ENCODE measurements around the gene GNG8. TPM values are rescaled to one million over a fixed set of nuclear protein-coding genes. Genes with fewer than 3 reads are reported as not detected.

GNG8 gene
- total and polyA plus RNA-seq, 2 experiments from 2014 or later, result 5.9 TPM; not detected in 1

DNA sequence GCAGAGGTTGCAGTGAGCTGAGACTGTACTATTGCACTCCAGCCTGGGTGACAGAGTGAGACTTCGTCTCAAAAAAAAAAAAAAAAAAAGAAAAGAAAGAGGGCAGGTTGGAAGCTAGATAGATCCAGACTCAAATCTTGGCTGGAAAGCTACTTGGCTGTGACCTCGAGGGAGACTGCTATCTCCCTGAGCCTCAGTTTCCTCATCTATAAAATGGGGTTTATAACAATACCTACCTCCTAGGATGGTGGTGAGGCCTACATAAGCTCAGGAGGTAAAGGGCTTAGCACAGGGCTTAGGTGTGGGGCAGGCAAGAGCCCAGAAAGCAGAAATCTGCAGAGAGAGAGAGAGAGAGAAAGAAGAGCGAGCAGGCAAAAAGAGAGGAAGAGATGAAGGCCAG is 49.2 kb upstream of the GNG8 start:
- no peaks in the 10 kb centered on the region for H3K27me3 Mint-ChIP-seq (ENCODE audit: insufficient read depth, low read depth, poor library complexity)
- no peaks in the 10 kb centered on the region for H3K4me1 ChIP-seq (ENCODE audit: insufficient read depth)
- no peak overlapping the region for H3K27ac ChIP-seq (ENCODE audit: low read depth)
- H3K4me3 ChIP-seq, result no peak overlapping the region
- H2AFZ ChIP-seq, result no peak overlapping the region
- H3F3A ChIP-seq (replicated peaks; ENCODE audit: low read depth), result 0 out of 2 replicates have a peak, but pooled peaks cover 2% of the 10 kb centered on the region
- ATAC-seq (no peak), DNase-seq (ENCODE audit: low spot score) (no peak)
- peaks cover 30% of the 10 kb centered on the region for H3K36me3 ChIP-seq (ENCODE audit: insufficient read depth)
- no peak for TF ChIP-seq STAT1 (IDR thresholded peaks at IDR 0.05; ENCODE audit: unreplicated experiment)
- TF ChIP-seq EZH2phosphoT487 (IDR thresholded peaks at IDR 0.05; ENCODE audit: unreplicated experiment), result no peak
- TF ChIP-seq REST (IDR thresholded peaks at IDR 0.05; ENCODE audit: unreplicated experiment), result no peak
- TF ChIP-seq, protein P1, sequence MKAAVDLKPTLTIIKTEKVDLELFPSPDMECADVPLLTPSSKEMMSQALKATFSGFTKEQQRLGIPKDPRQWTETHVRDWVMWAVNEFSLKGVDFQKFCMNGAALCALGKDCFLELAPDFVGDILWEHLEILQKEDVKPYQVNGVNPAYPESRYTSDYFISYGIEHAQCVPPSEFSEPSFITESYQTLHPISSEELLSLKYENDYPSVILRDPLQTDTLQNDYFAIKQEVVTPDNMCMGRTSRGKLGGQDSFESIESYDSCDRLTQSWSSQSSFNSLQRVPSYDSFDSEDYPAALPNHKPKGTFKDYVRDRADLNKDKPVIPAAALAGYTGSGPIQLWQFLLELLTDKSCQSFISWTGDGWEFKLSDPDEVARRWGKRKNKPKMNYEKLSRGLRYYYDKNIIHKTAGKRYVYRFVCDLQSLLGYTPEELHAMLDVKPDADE (IDR thresholded peaks at IDR 0.05), result no peak
- no peak for TF ChIP-seq ZNF114 (CRISPR knock-in tag; IDR thresholded peaks at IDR 0.05)
- TF ChIP-seq JUNB (IDR thresholded peaks at IDR 0.05; ENCODE audit: unreplicated experiment), result no peak
- TF ChIP-seq, protein P2, sequence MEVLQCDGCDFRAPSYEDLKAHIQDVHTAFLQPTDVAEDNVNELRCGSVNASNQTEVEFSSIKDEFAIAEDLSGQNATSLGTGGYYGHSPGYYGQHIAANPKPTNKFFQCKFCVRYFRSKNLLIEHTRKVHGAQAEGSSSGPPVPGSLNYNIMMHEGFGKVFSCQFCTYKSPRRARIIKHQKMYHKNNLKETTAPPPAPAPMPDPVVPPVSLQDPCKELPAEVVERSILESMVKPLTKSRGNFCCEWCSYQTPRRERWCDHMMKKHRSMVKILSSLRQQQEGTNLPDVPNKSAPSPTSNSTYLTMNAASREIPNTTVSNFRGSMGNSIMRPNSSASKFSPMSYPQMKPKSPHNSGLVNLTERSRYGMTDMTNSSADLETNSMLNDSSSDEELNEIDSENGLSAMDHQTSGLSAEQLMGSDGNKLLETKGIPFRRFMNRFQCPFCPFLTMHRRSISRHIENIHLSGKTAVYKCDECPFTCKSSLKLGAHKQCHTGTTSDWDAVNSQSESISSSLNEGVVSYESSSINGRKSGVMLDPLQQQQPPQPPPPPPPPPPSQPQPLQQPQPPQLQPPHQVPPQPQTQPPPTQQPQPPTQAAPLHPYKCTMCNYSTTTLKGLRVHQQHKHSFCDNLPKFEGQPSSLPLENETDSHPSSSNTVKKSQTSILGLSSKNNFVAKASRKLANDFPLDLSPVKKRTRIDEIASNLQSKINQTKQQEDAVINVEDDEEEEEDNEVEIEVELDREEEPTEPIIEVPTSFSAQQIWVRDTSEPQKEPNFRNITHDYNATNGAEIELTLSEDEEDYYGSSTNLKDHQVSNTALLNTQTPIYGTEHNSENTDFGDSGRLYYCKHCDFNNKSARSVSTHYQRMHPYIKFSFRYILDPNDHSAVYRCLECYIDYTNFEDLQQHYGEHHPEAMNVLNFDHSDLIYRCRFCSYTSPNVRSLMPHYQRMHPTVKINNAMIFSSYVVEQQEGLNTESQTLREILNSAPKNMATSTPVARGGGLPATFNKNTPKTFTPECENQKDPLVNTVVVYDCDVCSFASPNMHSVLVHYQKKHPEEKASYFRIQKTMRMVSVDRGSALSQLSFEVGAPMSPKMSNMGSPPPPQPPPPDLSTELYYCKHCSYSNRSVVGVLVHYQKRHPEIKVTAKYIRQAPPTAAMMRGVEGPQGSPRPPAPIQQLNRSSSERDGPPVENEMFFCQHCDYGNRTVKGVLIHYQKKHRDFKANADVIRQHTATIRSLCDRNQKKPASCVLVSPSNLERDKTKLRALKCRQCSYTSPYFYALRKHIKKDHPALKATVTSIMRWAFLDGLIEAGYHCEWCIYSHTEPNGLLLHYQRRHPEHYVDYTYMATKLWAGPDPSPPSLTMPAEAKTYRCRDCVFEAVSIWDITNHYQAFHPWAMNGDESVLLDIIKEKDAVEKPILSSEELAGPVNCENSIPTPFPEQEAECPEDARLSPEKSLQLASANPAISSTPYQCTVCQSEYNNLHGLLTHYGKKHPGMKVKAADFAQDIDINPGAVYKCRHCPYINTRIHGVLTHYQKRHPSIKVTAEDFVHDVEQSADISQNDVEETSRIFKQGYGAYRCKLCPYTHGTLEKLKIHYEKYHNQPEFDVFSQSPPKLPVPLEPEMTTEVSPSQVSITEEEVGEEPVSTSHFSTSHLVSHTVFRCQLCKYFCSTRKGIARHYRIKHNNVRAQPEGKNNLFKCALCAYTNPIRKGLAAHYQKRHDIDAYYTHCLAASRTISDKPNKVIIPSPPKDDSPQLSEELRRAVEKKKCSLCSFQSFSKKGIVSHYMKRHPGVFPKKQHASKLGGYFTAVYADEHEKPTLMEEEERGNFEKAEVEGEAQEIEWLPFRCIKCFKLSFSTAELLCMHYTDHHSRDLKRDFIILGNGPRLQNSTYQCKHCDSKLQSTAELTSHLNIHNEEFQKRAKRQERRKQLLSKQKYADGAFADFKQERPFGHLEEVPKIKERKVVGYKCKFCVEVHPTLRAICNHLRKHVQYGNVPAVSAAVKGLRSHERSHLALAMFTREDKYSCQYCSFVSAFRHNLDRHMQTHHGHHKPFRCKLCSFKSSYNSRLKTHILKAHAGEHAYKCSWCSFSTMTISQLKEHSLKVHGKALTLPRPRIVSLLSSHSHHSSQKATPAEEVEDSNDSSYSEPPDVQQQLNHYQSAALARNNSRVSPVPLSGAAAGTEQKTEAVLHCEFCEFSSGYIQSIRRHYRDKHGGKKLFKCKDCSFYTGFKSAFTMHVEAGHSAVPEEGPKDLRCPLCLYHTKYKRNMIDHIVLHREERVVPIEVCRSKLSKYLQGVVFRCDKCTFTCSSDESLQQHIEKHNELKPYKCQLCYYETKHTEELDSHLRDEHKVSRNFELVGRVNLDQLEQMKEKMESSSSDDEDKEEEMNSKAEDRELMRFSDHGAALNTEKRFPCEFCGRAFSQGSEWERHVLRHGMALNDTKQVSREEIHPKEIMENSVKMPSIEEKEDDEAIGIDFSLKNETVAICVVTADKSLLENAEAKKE (CRISPR knock-in tag; IDR thresholded peaks at IDR 0.05), result no peak
- TF ChIP-seq POLR2AphosphoS5 (IDR thresholded peaks at IDR 0.05; ENCODE audit: low read depth), result no peak
- TF ChIP-seq CREB1 (CRISPR knock-in tag; IDR thresholded peaks at IDR 0.05; ENCODE audit: low read depth), result no peak
- TF ChIP-seq NANOG (IDR thresholded peaks at IDR 0.05; ENCODE audit: borderline replicate concordance), result no peak
- no peak for TF ChIP-seq EZH2 (IDR thresholded peaks at IDR 0.05; ENCODE audit: low read depth, unreplicated experiment)
- TF ChIP-seq ZNF331 (CRISPR knock-in tag; IDR thresholded peaks at IDR 0.05; ENCODE audit: low read depth), result no peak
- H3K27me3 ChIP-seq (ENCODE audit: insufficient read depth), result no peaks in the 10 kb centered on the region
- H3K36me3 Mint-ChIP-seq (ENCODE audit: low read depth), result peaks cover 81% of the 10 kb centered on the region
- no peak overlapping the region for H3K4me3 Mint-ChIP-seq
- no peaks in the 10 kb centered on the region for H3K4me1 Mint-ChIP-seq
- no peaks in the 10 kb centered on the region; the same call in 1 of the 2 replicates for H4K20me1 ChIP-seq (replicated peaks; ENCODE audit: insufficient read depth)
- H3K9me3 Mint-ChIP-seq, result no peaks in the 10 kb centered on the region
- no peaks in the 10 kb centered on the region; the same call in 1 of the 2 replicates for H3K79me2 ChIP-seq (replicated peaks; ENCODE audit: insufficient read depth)
- H3K4me2 ChIP-seq, result no peak overlapping the region
- H3K27ac Mint-ChIP-seq, result no peak overlapping the region
- H3K9me2 ChIP-seq (ENCODE audit: insufficient read depth), result no peaks in the 10 kb centered on the region

Measured in GM23338 (cell line).